GM12878 (cell line): ENCODE measurements around the gene PTPN13.

ENCODE experiments used
- MAX ChIP-seq: IDR thresholded peaks from 2 replicates; pipeline ENCODE4 v1.6.1; 2012; ENCODE audit warnings: low read depth, low read length, improper control_type of control experiment
- TAF1 ChIP-seq: IDR thresholded peaks from 2 replicates; pipeline ENCODE4 v1.6.1; 2011; ENCODE audit warnings: mild to moderate bottlenecking, low read depth, low read length, borderline replicate concordance
- TCF12 ChIP-seq: IDR thresholded peaks from 2 replicates; pipeline ENCODE4 v1.6.1; 2011; ENCODE audit warnings: low read depth, mild to moderate bottlenecking, low read length

GRCh38 chr4:86825511-86825910, 231.4 kb downstream of the PTPN13 start:
- TF ChIP-seq TAF1 = no peak
- TF ChIP-seq TCF12 = no peak
- no peak for TF ChIP-seq MAX
